IMR-90 (cell line): ENCODE results near the gene GALNT16. TPM values are rescaled to one million over a fixed set of nuclear protein-coding genes. Genes with fewer than 3 reads are reported as not detected.

Experiments used
- ATAC-seq: fragments of 200-7000 bp; cut with Tn5 transposase; 2 replicates; pipeline ENCODE4 v1.9.1; 2020; ENCODE audit warnings: low read depth, mild to moderate bottlenecking, moderate library complexity
- BruUV-seq: library from RNA; stranded (reverse); fragments of 400-500 nt; replicated peaks from 2 replicates; lab custom pipeline; 2021; lab: Mats Ljungman, UMichigan
- CTCF ChIA-PET: fragments of 300-600 bp; formaldehyde crosslinking; extraction: SDS; loops from one replicate; lab custom pipeline; 2021; ENCODE audit warnings: antibody characterized with exemption; lab: Yijun Ruan, JAX
- POLR2A ChIA-PET: fragments of 300-600 bp; sonication (Branson Sonifier 250); formaldehyde crosslinking; loops from one replicate; lab custom pipeline; 2022; ENCODE audit warnings: antibody characterized with exemption; ENCODE audit not compliant: unreplicated experiment; lab: Charles Lee
- DNase-seq: peaks from one replicate; pipeline ENCODE4 v3.0.0; 2013
- H2AFZ ChIP-seq: replicated peaks from 2 replicates; pipeline ENCODE3; 2013; ENCODE audit warnings: low read length, mild to moderate bottlenecking; ENCODE audit not compliant: poor library complexity
- H2AK5ac ChIP-seq: 2 replicates; pipeline ENCODE4 v1.6.1; 2013; ENCODE audit warnings: low read depth, low read length, inconsistent platforms
- H2AK9ac ChIP-seq: replicated peaks from 2 replicates; pipeline ENCODE3; 2013; ENCODE audit warnings: mild to moderate bottlenecking, low read depth, low read length, moderate library complexity; ENCODE audit not compliant: poor library complexity
- H2BK120ac ChIP-seq: 2 replicates; pipeline ENCODE4 v1.6.1; 2013; ENCODE audit warnings: low read depth, low read length, inconsistent platforms
- H2BK15ac ChIP-seq: 3 replicates; pipeline ENCODE4 v1.6.1; 2013; ENCODE audit warnings: low read depth, low read length, inconsistent platforms
- H2BK20ac ChIP-seq: 2 replicates; pipeline ENCODE4 v1.6.1; 2013; ENCODE audit warnings: low read depth, mild to moderate bottlenecking, inconsistent platforms, low read length, moderate library complexity
- H2BK5ac ChIP-seq: 2 replicates; pipeline ENCODE4 v1.6.1; 2013; ENCODE audit warnings: mild to moderate bottlenecking, low read depth, low read length, inconsistent platforms; ENCODE audit not compliant: poor library complexity, severe bottlenecking
- H3K14ac ChIP-seq: replicated peaks from 2 replicates; pipeline ENCODE4 v1.6.1; 2013; ENCODE audit warnings: low read depth, low read length, inconsistent platforms
- H3K18ac ChIP-seq: 2 replicates; pipeline ENCODE4 v1.6.1; 2013; ENCODE audit warnings: low read depth, low read length, control low read depth
- H3K23ac ChIP-seq: 2 replicates; pipeline ENCODE4 v1.6.1; 2013; ENCODE audit warnings: low read depth, low read length, inconsistent platforms
- H3K27ac ChIP-seq: 2 replicates; pipeline ENCODE4 v1.5.1; 2013; ENCODE audit warnings: mild to moderate bottlenecking, control low read depth, low read length; ENCODE audit not compliant: insufficient read depth
- H3K27me3 ChIP-seq: 2 replicates; pipeline ENCODE4 v1.6.1; 2013; ENCODE audit warnings: low read length; ENCODE audit not compliant: control insufficient read depth, insufficient read depth
- H3K36me3 ChIP-seq: 2 replicates; pipeline ENCODE4 v1.6.1; 2013; ENCODE audit warnings: low read length, mixed read lengths; ENCODE audit not compliant: control insufficient read depth, insufficient read depth
- H3K4ac ChIP-seq: 2 replicates; pipeline ENCODE4 v1.6.1; 2013; ENCODE audit warnings: low read depth, low read length, inconsistent platforms
- H3K4me1 ChIP-seq: 2 replicates; pipeline ENCODE4 v1.6.1; 2013; ENCODE audit warnings: low read length, mixed read lengths; ENCODE audit not compliant: control insufficient read depth, insufficient read depth
- H3K4me2 ChIP-seq: 2 replicates; pipeline ENCODE4 v1.6.1; 2013; ENCODE audit warnings: low read depth, mild to moderate bottlenecking, control low read depth, low read length, moderate library complexity
- H3K4me3 ChIP-seq: 2 replicates; pipeline ENCODE4 v1.5.1; 2013; ENCODE audit warnings: low read depth, mild to moderate bottlenecking, control low read depth, low read length, moderate library complexity; ENCODE audit not compliant: insufficient read depth
- H3K56ac ChIP-seq: 2 replicates; pipeline ENCODE4 v1.6.1; 2013; ENCODE audit warnings: low read length, inconsistent platforms; ENCODE audit not compliant: insufficient read depth; ENCODE audit errors: extremely low read depth
- H3K79me1 ChIP-seq, 2 experiments: 2 replicates each; pipeline ENCODE4 v1.6.1; 2013; ENCODE audit warnings: low read length in 2 of 2, inconsistent platforms in 1 of 2, low read depth in 1 of 2
- H3K9ac ChIP-seq: 2 replicates; pipeline ENCODE4 v1.6.1; 2013; ENCODE audit warnings: low read depth, low read length, control low read depth
- H3K9me1 ChIP-seq: 2 replicates; pipeline ENCODE4 v1.6.1; 2013; ENCODE audit warnings: low read length, inconsistent platforms; ENCODE audit not compliant: insufficient read depth
- H3K9me3 ChIP-seq: 2 replicates; pipeline ENCODE4 v1.6.1; 2013; ENCODE audit warnings: low read length; ENCODE audit not compliant: control insufficient read depth, insufficient read depth
- H4K20me1 ChIP-seq: 2 replicates; pipeline ENCODE4 v1.6.1; 2013; ENCODE audit warnings: low read length, inconsistent platforms; ENCODE audit not compliant: insufficient read depth
- H4K5ac ChIP-seq: 2 replicates; pipeline ENCODE4 v1.6.1; 2013; ENCODE audit warnings: mild to moderate bottlenecking, low read depth, low read length, control low read depth
- H4K8ac ChIP-seq, 2 experiments: 2 replicates each; pipeline ENCODE4 v1.6.1; 2013; ENCODE audit warnings: low read depth in 2 of 2, low read length in 2 of 2, control low read depth in 1 of 2, inconsistent platforms in 1 of 2
- H4K91ac ChIP-seq: 2 replicates; pipeline ENCODE4 v1.6.1; 2013; ENCODE audit warnings: low read depth, low read length, inconsistent platforms; ENCODE audit not compliant: insufficient read depth
- BHLHE40 ChIP-seq: fragments of 150-350 bp; IDR thresholded peaks from 2 replicates; pipeline ENCODE4 v1.6.1; 2016; ENCODE audit warnings: mild to moderate bottlenecking, low read depth, low read length
- CEBPB ChIP-seq: IDR thresholded peaks from 2 replicates; pipeline ENCODE4 v1.6.1; 2012; ENCODE audit warnings: low read depth, low read length, improper control_type of control experiment
- ELK1 ChIP-seq: fragments of 150-350 bp; IDR thresholded peaks from 2 replicates; pipeline ENCODE4 v1.6.1; 2016; ENCODE audit warnings: low read depth, mild to moderate bottlenecking, low read length, moderate library complexity, borderline replicate concordance
- MXI1 ChIP-seq: IDR thresholded peaks from 2 replicates; pipeline ENCODE4 v1.6.1; 2012; ENCODE audit warnings: low read depth, mild to moderate bottlenecking, low read length, moderate library complexity, borderline replicate concordance
- RCOR1 ChIP-seq: IDR thresholded peaks from 2 replicates; pipeline ENCODE4 v1.6.1; 2012; ENCODE audit warnings: mild to moderate bottlenecking, low read length, improper control_type of control experiment; ENCODE audit not compliant: insufficient replicate concordance
- RFX5 ChIP-seq: IDR thresholded peaks from 2 replicates; pipeline ENCODE4 v1.8.0; 2012; ENCODE audit warnings: low read depth, mild to moderate bottlenecking, low read length, moderate library complexity
- SMC3 ChIP-seq: fragments of 150-350 bp; IDR thresholded peaks from 2 replicates; pipeline ENCODE4 v1.6.1; 2016; ENCODE audit warnings: low read depth, mild to moderate bottlenecking, antibody characterized with exemption, low read length, moderate library complexity
- dilution Hi-C: fragments of 300-500 bp; cut with HindIII; formaldehyde crosslinking; loops from one replicate; pipeline ENCODE4 v1.14.3; 2018; ENCODE audit warnings: low sequenced_read_pairs; ENCODE audit not compliant: unreplicated experiment
- in situ Hi-C: fragments of 300-500 bp; cut with MboI; formaldehyde crosslinking; loops from 3 replicates; pipeline ENCODE4 v1.14.3; 2019; ENCODE audit warnings: low sequenced_read_pairs, inconsistent platforms, mixed read lengths
- intact Hi-C: fragments of 100-400 bp; cut with micrococcal nuclease; formaldehyde crosslinking; loops from 2 replicates; pipeline ENCODE4 v1.10.0; 2022
- polyA plus RNA-seq, 3 experiments: library from polyadenylated mRNA; depleted of rRNA; stranded (reverse); fragments of >200 nt; gene quantifications; 2 replicates each; pipeline ENCODE4 v1.2.3, GENCODE V29; 2012; ENCODE audit warnings: low replicate concordance in 1 of 3
- total RNA-seq: library from RNA; depleted of rRNA; stranded (reverse); fragments of >200 nt; gene quantifications from 2 replicates; pipeline ENCODE4 v1.2.3, GENCODE V29; 2012

The GALNT16 gene
- total and polyA plus RNA-seq, 2 of the 4 experiments (the other 2 are of a cell fraction), result 0.36 to 1.5 TPM

- H3K4me2 ChIP-seq, result no peak overlapping the region
- no peak overlapping the region for H4K91ac ChIP-seq
- no peaks in the 10 kb centered on the region for H3K9me3 ChIP-seq
- no peak overlapping the region for H3K9ac ChIP-seq
- H3K56ac ChIP-seq, result no peak overlapping the region
- no peaks in the 10 kb centered on the region for H3K9me1 ChIP-seq
- no peak overlapping the region for H2BK120ac ChIP-seq
- H4K8ac ChIP-seq, result no peak overlapping the region
- no peak overlapping the region for H3K27ac ChIP-seq
- H3K4ac ChIP-seq, result no peak overlapping the region
- TF ChIP-seq RFX5, result no peak
- TF ChIP-seq SMC3, result no peak
- no peak for TF ChIP-seq MXI1
- TF ChIP-seq ELK1, result no peak
- no peak for TF ChIP-seq BHLHE40
- TF ChIP-seq RCOR1, result no peak
- TF ChIP-seq CEBPB, result no peak
- no peak overlapping the region for H3K23ac ChIP-seq
- BruUV-seq, result no TSS peak
- H3K36me3 ChIP-seq, result peaks cover 26% of the 10 kb centered on the region
- intact Hi-C loops (no loop called here), in situ Hi-C loops (no loop called here), dilution Hi-C loops (no loop called here)
- H2AFZ ChIP-seq, result no peak overlapping the region
- H3K4me3 ChIP-seq, result no peak overlapping the region
- no peak overlapping the region for H2AK5ac ChIP-seq
- no peak overlapping the region for H3K18ac ChIP-seq
- H2BK15ac ChIP-seq, result no peak overlapping the region
- no peaks in the 10 kb centered on the region for H3K27me3 ChIP-seq
- no peaks in the 10 kb centered on the region for H3K79me1 ChIP-seq
- DNase-seq (no peak), ATAC-seq (no peak)
- H2BK5ac ChIP-seq, result no peak overlapping the region
- no peak overlapping the region for H2AK9ac ChIP-seq
- ChIA-PET POLR2A (no interaction called here), CTCF (interaction anchor here (1.3 kb wide), 1 partner anchor 340 kb away, joined by 3 read pairs; no protein-coding TSS in a partner anchor)
- H4K5ac ChIP-seq, result no peak overlapping the region
- H4K20me1 ChIP-seq, result no peaks in the 10 kb centered on the region
- H2BK20ac ChIP-seq, result no peak overlapping the region
- no peak overlapping the region for H3K14ac ChIP-seq
- H3K4me1 ChIP-seq, result no peaks in the 10 kb centered on the region
These were observed 25.9 kb upstream of the GALNT16 start for GRCh38 chr14:69234106-69234505.
